NCI-H345 treated with DMSO at 0.1 percent for 48 hours (cell line): Measurements from ENCODE around the gene NCBP1.

Experiments used
- DNase-seq: peaks from one replicate; lab custom pipeline; 2025; ENCODE audit not compliant: unreplicated experiment; lab: John Stamatoyannopoulos, UW

NCBP1 gene

DNA sequence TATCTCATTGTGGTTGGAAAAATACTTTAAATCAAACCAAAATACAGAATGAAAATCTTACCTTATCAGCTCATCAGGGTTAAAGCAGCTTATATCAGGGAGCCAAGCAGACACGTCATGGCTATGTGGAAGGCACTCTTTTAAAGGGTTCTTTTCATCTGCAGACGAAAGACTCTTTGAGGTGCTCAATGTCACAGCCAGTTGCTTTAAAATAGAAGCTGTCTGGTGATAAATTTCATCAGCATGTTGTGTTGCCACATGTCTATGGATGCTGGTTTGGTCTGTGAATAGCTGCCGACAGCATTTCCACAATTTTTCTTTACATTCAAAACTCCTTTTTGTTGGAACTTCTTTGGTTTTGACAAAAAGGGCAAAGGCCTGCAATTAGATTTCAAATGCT is 8.0 kb upstream of the NCBP1 start:
- no peak for DNase-seq

DNA sequence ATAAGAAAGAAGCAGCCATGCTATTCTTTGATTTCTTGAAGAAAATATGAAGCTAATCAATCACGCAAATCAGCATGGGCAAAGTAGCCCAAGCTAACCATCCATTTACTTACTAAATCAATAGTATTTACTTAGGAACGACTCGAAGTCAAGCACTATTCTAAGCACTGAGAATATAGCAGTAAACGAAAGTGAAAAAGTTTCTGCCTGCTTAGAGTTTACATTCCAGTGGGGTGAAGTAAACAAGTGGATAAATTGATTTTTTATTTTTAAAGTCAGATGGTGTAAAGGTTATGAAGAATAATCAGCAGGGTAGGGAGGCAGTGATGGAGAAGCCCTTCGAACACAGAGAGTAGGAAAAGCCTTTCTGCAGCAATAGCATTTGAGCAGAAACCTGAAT is 6.0 kb upstream of the NCBP1 start:
- DNase-seq, result no peak

GRCh38 chr9:97628668-97629067 is 5.0 kb upstream of the NCBP1 start:
- peak; percentile 20 for DNase-seq

GRCh38 chr9:97629156-97629555 is 4.5 kb upstream of the NCBP1 start:
- no peak for DNase-seq

DNA sequence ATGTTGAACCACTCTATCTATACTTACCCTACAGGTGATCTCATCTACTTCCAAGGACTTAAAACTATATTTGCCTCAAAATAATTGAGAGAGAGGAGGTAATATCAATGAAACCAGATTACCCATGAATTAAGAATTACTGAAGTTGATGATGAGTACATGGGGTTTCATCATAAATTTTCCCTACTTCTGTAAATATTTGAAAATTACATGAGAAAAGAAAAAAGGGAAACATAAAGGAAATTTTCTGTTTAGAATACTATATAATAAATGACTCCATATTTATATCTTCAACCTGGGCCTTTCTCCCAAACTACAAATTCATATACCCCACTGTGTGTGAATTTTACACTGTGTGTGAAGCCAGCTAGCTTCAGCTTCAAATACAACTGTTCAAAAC is 3.0 kb upstream of the NCBP1 start:
- DNase-seq, result no peak

DNA sequence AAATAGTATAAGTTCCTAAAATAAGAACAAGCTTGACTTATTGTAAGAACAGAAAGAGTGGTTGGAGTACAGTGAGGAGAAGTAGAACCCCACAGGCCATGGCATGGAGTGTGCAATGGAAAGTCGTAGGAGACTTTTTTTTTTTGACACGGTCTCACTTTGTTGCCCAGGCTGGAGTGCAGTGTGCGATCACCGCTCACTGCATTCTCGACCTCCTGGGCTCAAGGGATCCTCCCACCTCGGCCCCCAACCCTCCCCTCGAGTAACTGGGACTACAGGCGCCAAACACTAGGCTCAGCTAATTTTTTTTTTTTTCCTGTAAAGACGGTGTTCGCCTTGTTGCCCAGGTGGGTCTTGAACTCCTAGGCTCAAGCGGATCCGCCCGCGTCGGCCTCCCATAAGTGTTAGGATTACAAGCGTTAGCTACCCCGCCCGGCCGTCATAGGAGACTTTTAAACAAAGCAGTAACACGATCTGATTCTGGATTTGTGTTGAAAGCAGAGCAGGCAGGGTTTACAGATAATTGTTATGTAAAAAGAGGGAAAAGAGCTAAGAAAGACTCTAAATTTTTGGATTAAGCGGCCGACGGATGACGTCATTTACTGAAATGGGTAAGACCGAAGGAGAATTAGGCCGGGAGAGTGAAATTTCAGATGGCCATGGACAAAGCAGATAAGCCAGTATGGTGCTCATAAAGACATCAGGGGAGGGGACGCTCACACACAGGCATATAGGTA is 1.2 kb upstream of the NCBP1 start:
- peak; percentile 17 for DNase-seq

DNA sequence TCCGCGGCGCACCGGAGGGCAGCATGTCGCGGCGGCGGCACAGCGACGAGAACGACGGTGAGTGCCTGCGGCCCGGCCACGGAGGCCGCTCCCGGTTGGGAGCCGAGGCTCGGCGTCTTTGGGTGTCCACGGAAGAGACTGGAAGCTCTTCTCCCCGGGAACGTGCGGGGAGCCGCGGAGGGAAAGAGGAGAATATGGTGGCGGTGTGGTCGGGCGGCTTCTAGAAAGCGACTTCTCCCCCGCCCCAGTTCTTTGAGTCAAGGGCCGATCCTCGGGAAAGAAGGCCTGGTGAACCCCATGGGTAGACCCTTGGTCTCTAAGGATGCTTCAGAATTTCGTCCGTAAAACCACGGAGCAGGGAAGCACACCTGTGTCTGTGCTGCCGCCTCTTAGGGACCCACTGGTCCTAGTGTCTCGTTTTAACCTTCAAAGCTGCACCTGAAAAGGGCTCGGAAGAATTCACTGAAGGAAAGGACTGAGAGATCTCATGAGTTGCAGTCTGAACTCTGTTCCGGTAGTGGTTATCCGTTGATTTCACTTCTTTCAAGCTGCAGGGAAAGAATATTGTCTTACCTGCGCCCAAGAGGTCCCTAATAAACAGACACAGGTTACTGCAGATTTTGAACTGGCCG is 354 bp downstream of the NCBP1 start:
- no peak for DNase-seq

DNA sequence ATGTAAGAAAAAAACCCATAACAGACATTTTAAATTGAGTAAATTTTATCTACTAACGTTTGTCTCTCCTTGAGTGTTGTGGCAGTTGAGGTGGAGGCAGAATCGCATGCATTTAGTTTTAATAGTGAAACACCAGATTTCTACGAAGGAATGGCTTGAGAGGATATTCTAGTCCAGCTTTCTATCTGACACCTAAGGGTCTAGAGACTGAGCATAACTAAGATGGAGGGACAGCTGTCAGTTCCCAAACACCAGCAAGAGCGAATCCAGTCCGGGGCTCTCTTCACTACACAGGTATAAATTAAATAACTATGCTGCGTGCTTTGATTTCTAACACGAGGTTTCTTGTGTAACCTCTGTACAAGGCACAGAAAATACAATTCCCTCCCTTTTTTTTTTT is 1.4 kb downstream of the NCBP1 start:
- DNase-seq, result no peak

GRCh38 chr9:97636903-97637302 is 3.3 kb downstream of the NCBP1 start:
- no peak for DNase-seq

- DNase-seq, result no peak
Measured at GRCh38 chr9:97638666-97639065, 5.0 kb downstream of the NCBP1 start.

DNA sequence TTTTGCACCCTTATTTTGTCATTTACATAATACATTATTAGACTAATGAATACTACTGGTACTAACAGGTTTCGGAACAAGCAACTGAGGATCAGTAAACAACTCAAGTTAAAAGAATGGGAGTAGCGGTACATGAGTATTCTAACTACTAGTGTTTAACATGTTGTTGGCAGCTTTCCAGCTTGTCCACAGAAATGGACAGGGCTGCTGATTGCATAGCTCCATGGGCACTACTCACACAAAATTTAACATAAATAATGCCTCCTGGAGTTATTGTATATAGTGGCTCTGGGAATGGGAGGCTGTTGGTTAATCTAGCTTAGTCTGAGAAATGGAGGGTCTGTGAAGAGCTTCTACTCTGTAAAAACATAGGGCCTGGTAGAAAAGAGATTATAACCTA is 6.7 kb downstream of the NCBP1 start:
- peak; percentile 53 for DNase-seq

- no peak for DNase-seq
Measured at GRCh38 chr9:97645720-97646119, 12.1 kb downstream of the NCBP1 start.

- DNase-seq, result no peak
Measured at GRCh38 chr9:97647996-97648395, 14.4 kb downstream of the NCBP1 start.

DNA sequence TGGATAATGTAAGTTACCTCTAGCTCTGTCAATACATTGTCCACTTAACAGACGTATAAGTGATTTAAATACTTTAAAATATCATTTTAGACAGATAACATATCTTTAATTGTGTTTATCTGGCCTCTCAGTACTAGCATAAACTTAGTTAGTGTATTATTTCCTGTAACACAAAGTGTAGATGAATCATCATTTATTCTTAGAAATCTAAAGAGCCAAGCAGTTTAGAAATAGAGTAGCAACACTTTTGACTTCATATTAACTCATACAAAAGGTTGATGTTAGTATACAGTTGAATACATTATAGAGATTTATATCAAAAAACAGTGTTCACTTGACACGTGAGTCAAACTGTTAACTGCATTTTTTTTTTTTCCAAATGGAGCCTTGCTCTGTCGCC is 18.0 kb downstream of the NCBP1 start:
- DNase-seq, result no peak

DNA sequence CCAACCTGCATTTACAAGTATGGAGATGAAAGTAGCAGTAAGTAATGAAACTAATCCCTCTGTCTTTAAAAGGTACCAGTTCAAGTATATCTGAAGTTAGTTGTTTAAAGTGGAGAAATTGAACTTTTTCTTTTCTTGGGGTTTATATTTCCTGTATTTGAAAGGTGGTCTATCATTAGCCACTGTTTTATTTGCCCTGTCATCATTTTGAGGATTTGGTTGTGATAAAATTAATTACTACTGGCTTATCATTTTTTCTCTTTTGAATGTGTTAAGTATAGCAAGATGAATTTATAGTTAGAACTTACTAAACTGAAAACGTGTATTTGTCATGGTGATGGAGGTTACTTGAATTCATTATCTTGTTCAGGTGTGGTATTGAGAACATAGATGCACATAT is 25.1 kb downstream of the NCBP1 start:
- DNase-seq, result no peak

DNA sequence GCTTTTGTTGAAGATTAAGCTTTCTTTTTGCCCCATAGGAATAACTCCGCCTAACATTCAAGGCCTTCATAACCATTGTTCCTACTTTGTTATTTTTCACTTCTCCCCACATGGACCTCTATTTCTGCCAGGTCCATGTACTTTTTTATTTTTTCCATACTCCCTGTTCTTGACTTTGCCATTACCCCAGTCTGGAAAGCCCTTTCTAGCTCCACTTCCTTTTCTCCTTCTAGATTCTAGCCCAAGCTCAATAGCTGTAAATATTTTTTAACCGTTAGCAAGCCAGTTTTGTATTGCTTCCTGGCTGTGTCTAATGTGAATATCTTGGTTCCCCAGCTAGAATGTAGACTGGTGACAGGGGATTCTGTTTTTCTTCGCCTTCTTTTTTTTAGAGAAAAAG is 26.1 kb downstream of the NCBP1 start:
- no peak for DNase-seq

DNA sequence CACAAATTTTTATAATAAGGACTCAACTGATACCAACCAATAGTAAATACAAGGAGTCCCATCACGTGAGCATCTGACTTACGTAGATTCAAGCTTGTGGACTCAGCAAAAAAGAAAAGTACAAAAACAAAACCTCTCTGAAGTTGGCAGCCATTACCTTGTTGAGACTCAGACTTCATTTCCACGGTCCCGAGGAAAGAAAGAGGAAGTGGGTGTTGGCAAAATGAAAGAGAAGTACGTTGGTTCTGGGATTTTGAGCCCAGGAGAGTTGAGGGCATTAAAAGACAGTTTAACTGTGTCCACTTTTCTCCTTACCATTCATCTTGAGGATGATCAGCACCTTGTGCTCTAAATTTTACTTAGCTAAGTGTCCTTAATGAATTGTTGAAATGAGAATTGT is 26.7 kb downstream of the NCBP1 start:
- DNase-seq, result no peak

DNA sequence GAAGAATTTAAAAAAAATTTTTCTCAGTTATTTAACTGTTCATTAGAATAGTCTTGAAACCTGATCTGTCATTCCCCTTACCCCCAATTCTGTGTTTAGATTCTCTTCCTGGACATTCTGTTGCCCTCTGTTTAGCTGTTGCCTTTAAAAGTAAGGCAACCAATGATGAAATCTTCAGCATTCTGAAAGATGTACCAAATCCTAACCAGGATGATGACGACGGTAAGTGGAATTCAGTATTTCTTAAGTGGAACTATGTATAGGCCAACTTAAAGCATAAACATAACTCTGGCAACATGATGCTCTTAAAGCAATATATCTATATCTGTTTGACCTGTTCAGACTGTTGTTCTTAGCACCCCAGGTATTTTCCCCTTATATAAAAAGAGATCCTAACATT is 27.2 kb downstream of the NCBP1 start:
- DNase-seq, result no peak

GRCh38 chr9:97665742-97666141 is 32.1 kb downstream of the NCBP1 start:
- no peak for DNase-seq

- no peak for DNase-seq
Measured at GRCh38 chr9:97666907-97667686, 33.5 kb downstream of the NCBP1 start.

- DNase-seq, result no peak
Measured at GRCh38 chr9:97668485-97668884, 34.9 kb downstream of the NCBP1 start.

- DNase-seq, result no peak
Measured at GRCh38 chr9:97670586-97670985, 37.0 kb downstream of the NCBP1 start.
